Neuron (in vitro differentiated cells): ENCODE data around the gene CHST6.
"Not testable (repeated sequence)": the region's sequence is repeated elsewhere in the genome, so short reads cannot be mapped to it uniquely, and the experiment has no call there.

Experiments
- H2AFZ ChIP-seq: one replicate; pipeline ENCODE4 v1.6.1; 2013; ENCODE audit warnings: low read depth, mild to moderate bottlenecking, inconsistent platforms, low read length, moderate library complexity
- H3K27me3 ChIP-seq: one replicate; pipeline ENCODE4 v1.6.1; 2013; ENCODE audit warnings: low read length; ENCODE audit not compliant: insufficient read depth
- H3K36me3 ChIP-seq: one replicate; pipeline ENCODE4 v1.6.1; 2013; ENCODE audit warnings: low read length; ENCODE audit not compliant: insufficient read depth
- H3K4me1 ChIP-seq: one replicate; pipeline ENCODE4 v1.6.1; 2013; ENCODE audit warnings: low read length; ENCODE audit not compliant: insufficient read depth
- H3K4me3 ChIP-seq: 2 replicates; pipeline ENCODE4 v1.5.1; 2013; ENCODE audit warnings: mild to moderate bottlenecking, low read length, moderate library complexity
- H3K9me3 ChIP-seq: one replicate; pipeline ENCODE4 v1.6.1; 2013; ENCODE audit warnings: low read length

CHST6 gene

GRCh38 chr16:75495076-75495674 lies at the start of gene CHST6:
TSS of gene CHST6 (minus strand) at chr16:75495441. CDS start at chr16:75479828, 15,613 bp downstream.
- H3K36me3 ChIP-seq: no peaks in the 10 kb centered on the region
- H3K9me3 ChIP-seq: no peaks in the 10 kb centered on the region
- peak within 1 kb of the TSS; percentile 31 for H3K4me3 ChIP-seq
- peaks cover 18% of the 10 kb centered on the region for H3K27me3 ChIP-seq
- peak within 1 kb of the TSS; percentile 60 for H2AFZ ChIP-seq
- H3K4me1 ChIP-seq: peaks cover 4% of the 10 kb centered on the region

GRCh38 chr16:75542462-75542861 lies 47.2 kb upstream of the CHST6 start:
- not testable (repeated sequence) for H3K9me3 ChIP-seq, H3K4me3 ChIP-seq, H3K4me1 ChIP-seq, H2AFZ ChIP-seq, H3K27me3 ChIP-seq
- H3K36me3 ChIP-seq: peaks cover 24% of the 10 kb centered on the region

GRCh38 chr16:75541236-75541635 lies 46.0 kb upstream of the CHST6 start:
- H3K36me3 ChIP-seq: peaks cover 24% of the 10 kb centered on the region
- no peak overlapping the region for H2AFZ ChIP-seq

GRCh38 chr16:75538882-75539565 lies 43.8 kb upstream of the CHST6 start:
- H3K9me3 ChIP-seq, H3K27me3 ChIP-seq, H3K4me3 ChIP-seq, H3K4me1 ChIP-seq, H2AFZ ChIP-seq: not testable (repeated sequence)
- peaks cover 17% of the 10 kb centered on the region for H3K36me3 ChIP-seq

More at GRCh38 chr16:75541236-75541635, 46.0 kb upstream of the CHST6 start:
- Histone ChIP-seq H3K9me3 (no peaks in the 10 kb centered on the region), H3K4me1 (no peaks in the 10 kb centered on the region), H3K27me3 (no peaks in the 10 kb centered on the region), H3K4me3 (no peak overlapping the region)

GRCh38 chr16:75537776-75538175 lies 42.5 kb upstream of the CHST6 start:
- no peaks in the 10 kb centered on the region for H3K9me3 ChIP-seq
- H3K27me3 ChIP-seq: no peaks in the 10 kb centered on the region
- H3K4me3 ChIP-seq: no peak overlapping the region
- H3K36me3 ChIP-seq: peaks cover 8% of the 10 kb centered on the region
- H2AFZ ChIP-seq: no peak overlapping the region
- no peaks in the 10 kb centered on the region for H3K4me1 ChIP-seq

GRCh38 chr16:75535901-75536300 lies 40.7 kb upstream of the CHST6 start, which contains the start of gene CHST5:
TSS of gene CHST5 (minus strand) at chr16:75536108. CDS start at chr16:75530384, 5,724 bp downstream.
- Histone ChIP-seq H3K36me3 (peaks cover 6% of the 10 kb centered on the region), H3K27me3 (no peaks in the 10 kb centered on the region), H3K9me3 (no peaks in the 10 kb centered on the region), H3K4me1 (no peaks in the 10 kb centered on the region), H3K4me3 (no peak within 1 kb of the TSS), H2AFZ (no peak within 1 kb of the TSS)

- H3K27me3 ChIP-seq: no peaks in the 10 kb centered on the region
- H3K4me3 ChIP-seq: no peak overlapping the region
- H3K36me3 ChIP-seq: peaks cover 5% of the 10 kb centered on the region
- no peak overlapping the region for H2AFZ ChIP-seq
- H3K4me1 ChIP-seq: no peaks in the 10 kb centered on the region
- H3K9me3 ChIP-seq: no peaks in the 10 kb centered on the region
These were observed 40.1 kb upstream of the CHST6 start for GRCh38 chr16:75535211-75535843.

- Histone ChIP-seq H3K36me3 (no peaks in the 10 kb centered on the region), H3K27me3 (no peaks in the 10 kb centered on the region), H3K9me3 (no peaks in the 10 kb centered on the region), H3K4me3 (no peak overlapping the region), H2AFZ (no peak overlapping the region), H3K4me1 (no peaks in the 10 kb centered on the region)
These were observed 39.4 kb upstream of the CHST6 start for GRCh38 chr16:75534560-75535205.

- H2AFZ ChIP-seq: no peak overlapping the region
- no peaks in the 10 kb centered on the region for H3K27me3 ChIP-seq
- H3K4me3 ChIP-seq: no peak overlapping the region
- no peaks in the 10 kb centered on the region for H3K36me3 ChIP-seq
- no peaks in the 10 kb centered on the region for H3K9me3 ChIP-seq
- no peaks in the 10 kb centered on the region for H3K4me1 ChIP-seq
These were observed 37.5 kb upstream of the CHST6 start for GRCh38 chr16:75532791-75533190.

GRCh38 chr16:75532142-75532765 lies 37.0 kb upstream of the CHST6 start:
- no peaks in the 10 kb centered on the region for H3K9me3 ChIP-seq
- H3K36me3 ChIP-seq: no peaks in the 10 kb centered on the region
- H3K27me3 ChIP-seq: no peaks in the 10 kb centered on the region

GRCh38 chr16:75529959-75530358 lies 34.7 kb upstream of the CHST6 start:
- Histone ChIP-seq H3K27me3 (no peaks in the 10 kb centered on the region), H3K9me3 (no peaks in the 10 kb centered on the region), H2AFZ (no peak overlapping the region), H3K4me3 (no peak overlapping the region), H3K4me1 (no peaks in the 10 kb centered on the region), H3K36me3 (no peaks in the 10 kb centered on the region)

More at GRCh38 chr16:75532142-75532765, 37.0 kb upstream of the CHST6 start:
- Histone ChIP-seq H2AFZ (no peak overlapping the region), H3K4me1 (no peaks in the 10 kb centered on the region), H3K4me3 (no peak overlapping the region)

GRCh38 chr16:75529056-75529905 lies 34.0 kb upstream of the CHST6 start:
- H3K4me1 ChIP-seq: no peaks in the 10 kb centered on the region
- no peak overlapping the region for H2AFZ ChIP-seq
- no peak overlapping the region for H3K4me3 ChIP-seq
- no peaks in the 10 kb centered on the region for H3K36me3 ChIP-seq
- no peaks in the 10 kb centered on the region for H3K27me3 ChIP-seq
- H3K9me3 ChIP-seq: no peaks in the 10 kb centered on the region
